DOHH2 (cell line): ENCODE results near the gene LIM2.

Experiments used
- CTCF ChIP-seq: fragments of 200-600 bp; sonication (generic); IDR thresholded peaks from one replicate; pipeline ENCODE4 v1.5.1; 2014; ENCODE audit warnings: antibody characterized with exemption, mild to moderate bottlenecking, low read depth, low read length; ENCODE audit not compliant: poor library complexity, severe bottlenecking
- EZH2phosphoT487 ChIP-seq: fragments of 200-600 bp; sonication (generic); IDR thresholded peaks from 2 replicates; pipeline ENCODE4 v1.6.1; 2017; ENCODE audit warnings: borderline replicate concordance, mild to moderate bottlenecking, antibody characterized with exemption, low read length, moderate library complexity, mixed read lengths

GRCh38 chr19:51342631-51343569 lies 44.9 kb downstream of the LIM2 start:
- TF ChIP-seq CTCF (no peak), EZH2phosphoT487 (no peak)
